ENCODE results near the gene VENTX.

GRCh38 chr10:133216776-133217175 is 20.9 kb upstream of the VENTX start:
- TF ChIP-seq POLR2AphosphoS5 (IDR thresholded peaks at IDR 0.05; ENCODE audit: low read length): no peak
- TF ChIP-seq, protein P1, sequence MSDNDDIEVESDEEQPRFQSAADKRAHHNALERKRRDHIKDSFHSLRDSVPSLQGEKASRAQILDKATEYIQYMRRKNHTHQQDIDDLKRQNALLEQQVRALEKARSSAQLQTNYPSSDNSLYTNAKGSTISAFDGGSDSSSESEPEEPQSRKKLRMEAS (IDR thresholded peaks at IDR 0.05; ENCODE audit: low read depth, low read length): no peak
